Activated CD4-positive, alpha-beta T cell treated with anti-CD3 and anti-CD28 coated beads for 36 hours (primary cell): ENCODE data around the gene LDAF1. TPM values are rescaled to one million over a fixed set of nuclear protein-coding genes. Genes with fewer than 3 reads are reported as not detected.
"Not testable (repeated sequence)": the region's sequence is repeated elsewhere in the genome, so short reads cannot be mapped to it uniquely, and the experiment has no call there.

Source experiments
- ATAC-seq: fragments of 200-7000 bp; cut with Tn5 transposase; one replicate; pipeline ENCODE4 v1.10.0; 2021; ENCODE audit warnings: mild to moderate bottlenecking, moderate library complexity
- CTCF ChIA-PET: fragments of 350-600 bp; sonication (Branson Sonifier 250); formaldehyde crosslinking; loops from one replicate; lab custom pipeline; 2021; ENCODE audit warnings: antibody characterized with exemption; lab: Charles Lee
- POLR2A ChIA-PET: fragments of 350-600 bp; sonication (Branson Sonifier 250); formaldehyde crosslinking; loops from one replicate; lab custom pipeline; 2021; ENCODE audit warnings: antibody characterized with exemption, inconsistent platforms; lab: Charles Lee
- DNase-seq: peaks from one replicate; pipeline ENCODE4 v3.0.0-alpha.2; 2020
- H3K27ac Mint-ChIP-seq: one replicate; pipeline ENCODE4 v1.8.0; 2021; ENCODE audit warnings: mixed read lengths
- H3K27me3 Mint-ChIP-seq: one replicate; pipeline ENCODE4 v1.8.0; 2021; ENCODE audit warnings: mixed read lengths
- H3K36me3 Mint-ChIP-seq: one replicate; pipeline ENCODE4 v1.8.0; 2021; ENCODE audit warnings: low read depth, mixed read lengths
- H3K4me1 Mint-ChIP-seq: one replicate; pipeline ENCODE4 v1.8.0; 2021; ENCODE audit warnings: mixed read lengths
- H3K4me3 Mint-ChIP-seq: one replicate; pipeline ENCODE4 v1.8.0; 2021; ENCODE audit warnings: mild to moderate bottlenecking, moderate library complexity, mixed read lengths
- H3K9me3 Mint-ChIP-seq: one replicate; pipeline ENCODE4 v1.8.0; 2021; ENCODE audit warnings: low read depth, mixed read lengths
- intact Hi-C, 2 experiments: fragments of 100-400 bp; cut with DNase I in 1 of 2; cut with micrococcal nuclease in 1 of 2; formaldehyde crosslinking; loops; one replicate each; pipeline versions ENCODE4 v1.14.2 to v1.15.1; 2022 to 2024; cut with DNase I, micrococcal nuclease
- total RNA-seq, 2 experiments: library from RNA; stranded (reverse); gene quantifications; one replicate each; pipeline ENCODE4 v1.2.3, GENCODE V29; 2021

LDAF1 gene
- total RNA-seq, 2 experiments from 2014 or later = 7.2 to 11.7 TPM

GRCh38 chr16:21163576-21163975 lies 5.1 kb downstream of the LDAF1 start:
- CTCF ChIA-PET = no interaction called here
- H3K4me3 Mint-ChIP-seq = no peak overlapping the region
- H3K4me1 Mint-ChIP-seq = peaks cover 10% of the 10 kb centered on the region
- H3K9me3 Mint-ChIP-seq = no peaks in the 10 kb centered on the region
- no peak overlapping the region for H3K27ac Mint-ChIP-seq
- H3K36me3 Mint-ChIP-seq = peaks cover 23% of the 10 kb centered on the region
- POLR2A ChIA-PET = no interaction called here
- ATAC-seq (no peak), DNase-seq (no peak)
- intact Hi-C loops = no loop called here
- no peaks in the 10 kb centered on the region for H3K27me3 Mint-ChIP-seq

DNA sequence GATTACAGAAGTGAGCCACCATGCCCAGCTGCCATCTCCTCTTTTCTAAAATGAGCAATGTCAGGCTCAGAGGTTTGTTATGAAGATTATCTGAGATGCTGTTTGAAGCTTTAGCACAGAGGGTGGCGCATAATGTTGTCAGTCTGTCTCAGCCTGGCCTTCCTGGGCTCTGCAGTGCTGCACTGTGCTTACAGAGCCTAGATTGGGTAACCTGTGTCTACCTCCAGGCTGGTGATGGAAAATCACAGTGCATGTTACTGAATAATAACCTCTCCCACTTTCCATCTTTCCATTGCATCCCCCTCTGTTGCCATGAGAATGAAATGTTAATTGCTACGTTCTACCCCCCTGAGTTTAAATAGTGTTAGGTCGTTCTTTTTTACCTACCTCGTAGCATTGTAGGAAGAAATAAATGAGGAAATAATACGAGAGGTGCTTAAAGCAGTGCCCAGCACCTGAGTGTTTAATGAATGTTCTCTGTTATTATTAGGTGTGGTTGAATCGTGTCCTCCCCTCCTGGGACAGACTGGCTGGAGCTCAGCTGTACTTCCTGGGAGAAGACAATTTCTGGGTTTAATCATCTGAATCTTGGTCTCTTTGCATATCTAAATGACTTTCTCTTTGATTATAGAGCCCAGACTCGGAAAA lies 6.2 kb downstream of the LDAF1 start:
- no peaks in the 10 kb centered on the region for H3K9me3 Mint-ChIP-seq
- H3K4me3 Mint-ChIP-seq = no peak overlapping the region
- H3K4me1 Mint-ChIP-seq = peaks cover 1% of the 10 kb centered on the region
- CTCF ChIA-PET = interaction anchor here (0.6 to 1.1 kb wide), 2 partner anchors 13 to 1464 kb away, joined by 3 read pairs; no protein-coding TSS in a partner anchor
- ATAC-seq (no peak), DNase-seq (no peak)
- intact Hi-C loops = no loop called here
- H3K36me3 Mint-ChIP-seq = peaks cover 23% of the 10 kb centered on the region
- H3K27ac Mint-ChIP-seq = no peak overlapping the region
- POLR2A ChIA-PET = no interaction called here
- H3K27me3 Mint-ChIP-seq = no peaks in the 10 kb centered on the region

DNA sequence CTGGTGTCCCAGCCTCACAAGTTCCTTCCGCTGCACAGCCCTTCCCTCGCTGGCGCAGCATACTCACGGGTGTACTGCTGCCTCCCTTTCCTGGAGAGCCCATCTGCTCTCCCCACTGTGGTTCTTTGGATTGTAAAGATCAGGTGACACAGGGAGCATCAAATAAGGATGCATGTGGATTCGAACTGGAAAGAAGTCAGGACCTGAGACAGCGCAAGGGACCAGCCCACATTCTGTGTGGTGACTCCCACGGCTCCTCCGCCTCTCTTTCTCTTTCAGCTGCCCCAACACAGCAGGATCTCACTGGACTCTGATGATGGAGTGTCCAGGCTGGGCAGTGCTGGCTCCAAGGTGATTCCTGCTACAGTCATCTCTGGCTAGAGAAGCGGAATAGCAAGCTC lies 8.1 kb downstream of the LDAF1 start:
- POLR2A ChIA-PET = no interaction called here
- Mint-ChIP-seq H3K36me3 (peaks cover 32% of the 10 kb centered on the region), H3K27ac (no peak overlapping the region), H3K9me3 (no peaks in the 10 kb centered on the region), H3K27me3 (no peaks in the 10 kb centered on the region), H3K4me3 (no peak overlapping the region), H3K4me1 (no peaks in the 10 kb centered on the region)
- no peak for DNase-seq
- ATAC-seq = no peak
- CTCF ChIA-PET = no interaction called here
- intact Hi-C loops = no loop called here

GRCh38 chr16:21167360-21167759 lies 8.9 kb downstream of the LDAF1 start:
- DNase-seq (no peak), ATAC-seq (no peak)
- Mint-ChIP-seq H3K27ac (no peak overlapping the region), H3K4me1 (no peaks in the 10 kb centered on the region), H3K9me3 (no peaks in the 10 kb centered on the region), H3K4me3 (no peak overlapping the region), H3K36me3 (peaks cover 31% of the 10 kb centered on the region), H3K27me3 (no peaks in the 10 kb centered on the region)
- intact Hi-C loops = no loop called here
- CTCF ChIA-PET = interaction anchor here (1.1 kb wide), 1 partner anchor 8 kb away, joined by 4 read pairs; no protein-coding TSS in a partner anchor
- POLR2A ChIA-PET = no interaction called here

- ATAC-seq (no peak), DNase-seq (peak; percentile 48)
- CTCF ChIA-PET = interaction anchor here (0.6 to 1.1 kb wide), 4 partner anchors 9 to 21 kb away, joined by 3 to 4 read pairs (median 3); no protein-coding TSS in a partner anchor
- H3K9me3 Mint-ChIP-seq = no peaks in the 10 kb centered on the region
- H3K27ac Mint-ChIP-seq = no peak overlapping the region
- no peaks in the 10 kb centered on the region for H3K4me1 Mint-ChIP-seq
- intact Hi-C loops = no loop called here
- H3K4me3 Mint-ChIP-seq = no peak overlapping the region
- H3K36me3 Mint-ChIP-seq = peaks cover 33% of the 10 kb centered on the region
- POLR2A ChIA-PET = interaction anchor here (0.6 kb wide), 1 partner anchor 1454 kb away, joined by 4 read pairs; no protein-coding TSS in a partner anchor
- H3K27me3 Mint-ChIP-seq = no peaks in the 10 kb centered on the region
Measured at GRCh38 chr16:21167929-21168602, 9.6 kb downstream of the LDAF1 start.

- peaks cover 30% of the 10 kb centered on the region for H3K36me3 Mint-ChIP-seq
- CTCF ChIA-PET = interaction anchor here (0.5 to 1.2 kb wide), 3 partner anchors 17 to 418 kb away, joined by 3 to 4 read pairs (median 4); no protein-coding TSS in a partner anchor
- no peaks in the 10 kb centered on the region for H3K27me3 Mint-ChIP-seq
- H3K4me1 Mint-ChIP-seq = no peaks in the 10 kb centered on the region
- no peaks in the 10 kb centered on the region for H3K9me3 Mint-ChIP-seq
- intact Hi-C loops = no loop called here
- no peak overlapping the region for H3K27ac Mint-ChIP-seq
- no peak overlapping the region for H3K4me3 Mint-ChIP-seq
- ATAC-seq (peak; percentile 51), DNase-seq (no peak)
- POLR2A ChIA-PET = interaction anchor here (0.6 kb wide), 1 partner anchor 403 kb away, joined by 4 read pairs; no protein-coding TSS in a partner anchor
Measured at GRCh38 chr16:21169249-21169981, 10.9 kb downstream of the LDAF1 start.

DNA sequence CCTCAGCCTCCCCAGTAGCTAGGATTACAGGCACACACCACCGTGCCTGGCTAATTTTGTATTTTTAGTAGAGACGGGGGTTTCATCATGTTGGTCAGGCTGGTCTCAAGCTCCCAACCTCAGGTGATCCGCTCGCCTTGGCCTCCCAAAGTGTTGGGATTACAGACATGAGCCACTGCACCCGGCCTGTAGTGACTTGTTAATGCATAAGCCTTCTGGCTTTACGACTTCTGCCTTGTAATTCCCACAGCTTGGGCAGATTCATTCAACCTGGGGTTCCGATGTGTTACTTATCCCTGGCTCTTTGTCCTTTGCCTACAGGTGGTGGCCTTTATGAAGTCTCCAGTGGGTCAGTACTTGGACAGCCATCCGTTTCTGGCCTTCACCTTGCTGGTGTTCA lies 11.6 kb downstream of the LDAF1 start:
- H3K36me3 Mint-ChIP-seq = peaks cover 29% of the 10 kb centered on the region
- H3K4me3 Mint-ChIP-seq, intact Hi-C loops, POLR2A ChIA-PET, H3K4me1 Mint-ChIP-seq, H3K27me3 Mint-ChIP-seq, H3K27ac Mint-ChIP-seq, DNase-seq, H3K9me3 Mint-ChIP-seq, ATAC-seq: not testable (repeated sequence)
- CTCF ChIA-PET = interaction anchor here (1.2 kb wide), 1 partner anchor 18 kb away, joined by 3 read pairs; no protein-coding TSS in a partner anchor

DNA sequence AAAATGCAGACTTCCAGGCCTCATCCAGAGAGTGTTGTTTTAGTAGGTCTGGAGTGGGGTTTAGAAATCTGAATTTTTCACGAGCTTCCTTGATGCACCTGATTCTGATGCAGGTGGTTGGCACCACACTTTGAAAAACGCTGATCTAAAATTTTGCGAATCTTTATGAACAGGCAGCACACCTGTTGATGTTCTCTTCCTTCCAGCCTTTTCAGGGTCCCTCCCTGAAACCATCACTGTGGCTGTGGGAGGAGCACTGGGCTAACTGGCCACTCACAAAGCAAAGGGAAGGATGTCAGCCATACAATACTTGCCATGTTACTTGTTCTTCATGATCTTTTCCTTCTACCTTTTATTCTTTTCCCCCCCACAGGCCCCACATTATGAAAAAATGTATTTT lies 14.2 kb downstream of the LDAF1 start:
- no peak overlapping the region for H3K4me3 Mint-ChIP-seq
- H3K36me3 Mint-ChIP-seq = peaks cover 27% of the 10 kb centered on the region
- no peaks in the 10 kb centered on the region for H3K4me1 Mint-ChIP-seq
- ATAC-seq (no peak), DNase-seq (no peak)
- CTCF ChIA-PET = interaction anchor here (1.7 kb wide), 1 partner anchor 16 kb away, joined by 4 read pairs; no protein-coding TSS in a partner anchor
- H3K27me3 Mint-ChIP-seq = no peaks in the 10 kb centered on the region
- POLR2A ChIA-PET = interaction anchor here (0.6 kb wide), 1 partner anchor 111 kb away, joined by 6 read pairs; no protein-coding TSS in a partner anchor
- intact Hi-C loops = no loop called here
- H3K9me3 Mint-ChIP-seq = no peaks in the 10 kb centered on the region
- no peak overlapping the region for H3K27ac Mint-ChIP-seq

DNA sequence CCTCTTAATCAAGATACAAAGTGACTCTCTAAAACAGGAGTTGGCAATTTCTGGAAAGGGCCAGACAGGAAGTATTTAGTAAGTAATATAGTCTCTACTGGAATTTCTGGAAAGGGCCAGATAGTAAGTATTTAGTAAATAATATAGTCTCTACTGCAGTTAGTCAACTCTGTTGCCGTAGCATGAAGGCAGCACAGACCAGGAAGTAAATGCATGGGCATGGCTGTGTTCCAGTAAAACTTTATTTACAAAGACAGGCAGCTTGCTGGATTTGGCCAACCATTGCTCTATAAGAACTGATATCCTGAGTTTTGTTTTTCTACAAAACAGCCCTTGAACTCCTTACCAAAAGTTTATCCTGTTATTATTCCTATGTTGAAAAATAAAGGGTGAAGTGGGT lies 16.9 kb downstream of the LDAF1 start:
- DNase-seq (no peak), ATAC-seq (no peak)
- H3K36me3 Mint-ChIP-seq = peaks cover 44% of the 10 kb centered on the region
- H3K9me3 Mint-ChIP-seq = peaks cover 4% of the 10 kb centered on the region
- no peaks in the 10 kb centered on the region for H3K4me1 Mint-ChIP-seq
- ChIA-PET POLR2A (no interaction called here), CTCF (no interaction called here)
- H3K27ac Mint-ChIP-seq = no peak overlapping the region
- intact Hi-C loops = no loop called here
- no peak overlapping the region for H3K4me3 Mint-ChIP-seq
- no peaks in the 10 kb centered on the region for H3K27me3 Mint-ChIP-seq

DNA sequence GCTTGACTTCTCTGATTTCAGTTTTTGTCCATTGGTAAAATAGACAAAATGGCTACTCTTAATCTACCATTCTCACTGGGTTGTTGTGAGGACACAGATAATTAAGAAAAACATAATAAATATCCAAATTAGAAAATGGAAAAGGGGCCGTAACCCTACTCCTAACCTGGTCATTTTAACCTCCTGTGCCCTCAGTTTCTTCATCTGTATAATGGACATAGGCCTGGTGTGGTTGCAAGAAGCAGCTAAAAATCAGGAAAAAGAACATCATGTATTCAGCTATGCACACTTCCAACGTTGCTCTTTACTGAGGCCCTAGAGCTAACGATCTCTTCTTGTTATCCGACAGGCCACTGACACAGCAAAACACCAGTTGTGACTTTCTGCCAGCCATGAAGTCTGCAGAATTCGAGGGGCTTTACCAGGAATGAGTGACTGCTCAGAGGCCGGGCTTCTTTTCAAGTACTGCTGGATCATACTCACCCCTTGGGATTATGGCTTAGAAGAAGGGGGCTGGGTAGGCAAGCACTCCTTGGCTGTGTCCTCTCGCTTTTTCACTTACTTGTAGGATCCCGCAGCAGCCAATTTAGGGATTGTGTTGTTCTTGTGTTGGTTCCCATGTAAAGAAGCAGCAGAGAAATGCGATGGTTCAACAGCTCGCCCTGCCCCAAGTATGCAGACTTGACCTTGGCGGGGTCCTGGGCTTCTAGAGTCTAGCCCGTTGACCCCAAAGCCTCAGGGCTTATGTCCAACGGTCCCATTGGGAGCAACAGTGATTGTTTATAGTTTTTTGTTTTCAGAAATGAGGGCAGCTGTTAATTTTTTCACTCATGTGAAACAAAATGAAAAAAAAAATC lies 20.9 kb downstream of the LDAF1 start:
- H3K27ac Mint-ChIP-seq = no peak overlapping the region
- peaks cover 1% of the 10 kb centered on the region for H3K4me1 Mint-ChIP-seq
- H3K27me3 Mint-ChIP-seq = no peaks in the 10 kb centered on the region
- CTCF ChIA-PET = interaction anchor here (0.9 kb wide), 1 partner anchor 9 kb away, joined by 3 read pairs; no protein-coding TSS in a partner anchor
- ATAC-seq = no peak
- peaks cover 13% of the 10 kb centered on the region for H3K9me3 Mint-ChIP-seq
- DNase-seq = no peak
- intact Hi-C loops = no loop called here
- POLR2A ChIA-PET = no interaction called here
- H3K36me3 Mint-ChIP-seq = peaks cover 61% of the 10 kb centered on the region
- H3K4me3 Mint-ChIP-seq = no peak overlapping the region
